MM.1S (cell line): ENCODE results near the gene PLCB1.
"Not testable (repeated sequence)": the region's sequence is repeated elsewhere in the genome, so short reads cannot be mapped to it uniquely, and the experiment has no call there.

ENCODE experiments used
- DNase-seq: peaks from one replicate; pipeline ENCODE4 v3.0.0-alpha.2; 2015
- H2AFZ ChIP-seq: fragments of 300-600 bp; sonication (generic); 2 replicates; pipeline ENCODE4 v1.6.0; 2016; ENCODE audit warnings: antibody characterized with exemption, low read length
- H3F3A ChIP-seq: fragments of 300-600 bp; sonication (generic); 2 replicates; pipeline ENCODE4 v1.6.1; 2016; ENCODE audit warnings: mild to moderate bottlenecking, antibody characterized with exemption, low read length, moderate library complexity, mixed read lengths; ENCODE audit not compliant: insufficient read depth
- H3K27ac ChIP-seq: fragments of 300-600 bp; sonication (generic); 2 replicates; pipeline ENCODE4 v1.5.1; 2016; ENCODE audit warnings: mild to moderate bottlenecking, low read length
- H3K27me3 ChIP-seq: fragments of 300-600 bp; sonication (generic); replicated peaks from 2 replicates; pipeline ENCODE4 v1.6.0; 2016; ENCODE audit warnings: low read length; ENCODE audit not compliant: insufficient read depth
- H3K36me3 ChIP-seq: fragments of 300-600 bp; sonication (generic); replicated peaks from 2 replicates; pipeline ENCODE4 v1.6.1; 2016; ENCODE audit warnings: mild to moderate bottlenecking, low read length, mixed read lengths; ENCODE audit not compliant: insufficient read depth
- H3K4me1 ChIP-seq: fragments of 300-600 bp; sonication (generic); 2 replicates; pipeline ENCODE4 v1.6.1; 2016; ENCODE audit warnings: low read length, mixed read lengths
- H3K4me2 ChIP-seq: fragments of 300-600 bp; sonication (generic); 2 replicates; pipeline ENCODE4 v1.6.0; 2016; ENCODE audit warnings: low read depth, low read length
- H3K4me3 ChIP-seq: fragments of 300-600 bp; sonication (generic); 2 replicates; pipeline ENCODE4 v1.5.1; 2016; ENCODE audit warnings: low read length, mixed read lengths
- H3K79me2 ChIP-seq: fragments of 300-600 bp; sonication (generic); 2 replicates; pipeline ENCODE4 v1.6.1; 2016; ENCODE audit warnings: mixed run types, low read length, mixed read lengths
- H3K9ac ChIP-seq: fragments of 300-600 bp; sonication (generic); 2 replicates; pipeline ENCODE4 v1.6.1; 2016; ENCODE audit warnings: low read length, mixed read lengths
- H3K9me2 ChIP-seq: fragments of 300-600 bp; sonication (generic); replicated peaks from 2 replicates; pipeline ENCODE4 v1.6.1; 2016; ENCODE audit warnings: mild to moderate bottlenecking, low read length, mixed read lengths; ENCODE audit not compliant: insufficient read depth
- H3K9me3 ChIP-seq: fragments of 300-600 bp; sonication (generic); replicated peaks from 2 replicates; pipeline ENCODE4 v1.6.1; 2016; ENCODE audit warnings: mild to moderate bottlenecking, low read length, mixed read lengths; ENCODE audit not compliant: insufficient read depth
- H4K20me1 ChIP-seq: fragments of 300-600 bp; sonication (generic); 2 replicates; pipeline ENCODE4 v1.6.1; 2016; ENCODE audit warnings: mild to moderate bottlenecking, low read length, moderate library complexity, mixed read lengths; ENCODE audit not compliant: insufficient read depth
- CTCF ChIP-seq: fragments of 300-600 bp; sonication (generic); IDR thresholded peaks from 2 replicates; pipeline ENCODE4 v1.5.1; 2016; ENCODE audit warnings: antibody characterized with exemption, low read length, mixed read lengths
- EZH2 ChIP-seq: fragments of 300-600 bp; sonication (generic); optimal IDR thresholded peaks from 2 replicates; pipeline ENCODE3; 2017; ENCODE audit warnings: low read depth, mild to moderate bottlenecking, antibody characterized with exemption, low read length, mixed read lengths
- EZH2phosphoT487 ChIP-seq: fragments of 300-600 bp; sonication (generic); IDR thresholded peaks from 2 replicates; pipeline ENCODE4 v1.6.1; 2018; ENCODE audit warnings: antibody characterized with exemption, low read length

PLCB1 gene

GRCh38 chr20:8587810-8588209 lies 455.7 kb downstream of the PLCB1 start:
- no peaks in the 10 kb centered on the region for H3K4me1 ChIP-seq
- H3K27ac ChIP-seq: no peak overlapping the region
- no peak overlapping the region for H3K4me3 ChIP-seq
- H3K4me2 ChIP-seq: no peak overlapping the region
- H4K20me1 ChIP-seq: no peaks in the 10 kb centered on the region
- H2AFZ ChIP-seq: no peak overlapping the region
- H3K9me3 ChIP-seq: no peaks in the 10 kb centered on the region
- no peak for DNase-seq
- H3K9ac ChIP-seq: no peak overlapping the region
- TF ChIP-seq EZH2phosphoT487: no peak
- TF ChIP-seq CTCF: no peak
- TF ChIP-seq EZH2: no peak
- no peaks in the 10 kb centered on the region for H3K36me3 ChIP-seq
- H3K27me3 ChIP-seq: no peaks in the 10 kb centered on the region
- no peaks in the 10 kb centered on the region for H3K9me2 ChIP-seq
- no peaks in the 10 kb centered on the region for H3K79me2 ChIP-seq
- no peaks in the 10 kb centered on the region for H3F3A ChIP-seq

GRCh38 chr20:8589956-8590355 lies 457.9 kb downstream of the PLCB1 start:
- TF ChIP-seq EZH2phosphoT487 (no peak), CTCF (no peak)
- no peak for DNase-seq
- Histone ChIP-seq H3K4me3 (no peak overlapping the region), H2AFZ (no peak overlapping the region), H3K27ac (no peak overlapping the region), H3K27me3 (no peaks in the 10 kb centered on the region), H3K36me3 (no peaks in the 10 kb centered on the region), H3K4me1 (no peaks in the 10 kb centered on the region), H3K79me2 (no peaks in the 10 kb centered on the region), H3K9me2 (no peaks in the 10 kb centered on the region), H3F3A (no peaks in the 10 kb centered on the region), H4K20me1 (no peaks in the 10 kb centered on the region), H3K9me3 (no peaks in the 10 kb centered on the region), H3K4me2 (no peak overlapping the region), H3K9ac (no peak overlapping the region)

GRCh38 chr20:8600910-8601541 lies 469.0 kb downstream of the PLCB1 start:
- not testable (repeated sequence) for H3K4me1 ChIP-seq, H3K9me3 ChIP-seq, H3K4me2 ChIP-seq, H3K4me3 ChIP-seq, H2AFZ ChIP-seq, DNase-seq, H3K27ac ChIP-seq, H3K9ac ChIP-seq, H3K36me3 ChIP-seq, H3K79me2 ChIP-seq, H3K9me2 ChIP-seq, H3F3A ChIP-seq, H4K20me1 ChIP-seq
- H3K27me3 ChIP-seq: peaks cover 18% of the 10 kb centered on the region; the same call in 1 of the 2 replicates

GRCh38 chr20:8601542-8601912 lies 469.5 kb downstream of the PLCB1 start:
- no peak overlapping the region for H3K4me2 ChIP-seq
- no peak overlapping the region for H3K4me3 ChIP-seq
- no peak for DNase-seq
- peaks cover 4% of the 10 kb centered on the region; the same call in 1 of the 2 replicates for H3K4me1 ChIP-seq
- no peak for TF ChIP-seq EZH2phosphoT487
- TF ChIP-seq CTCF: no peak
- no peak for TF ChIP-seq EZH2
- peaks cover 3% of the 10 kb centered on the region; the same call in 1 of the 2 replicates for H3F3A ChIP-seq
- no peak overlapping the region for H2AFZ ChIP-seq
- H3K27me3 ChIP-seq: peaks cover 21% of the 10 kb centered on the region; the same call in 1 of the 2 replicates
- H4K20me1 ChIP-seq: no peaks in the 10 kb centered on the region
- no peak overlapping the region for H3K27ac ChIP-seq
- H3K9ac ChIP-seq: no peak overlapping the region
- H3K36me3 ChIP-seq: no peaks in the 10 kb centered on the region
- no peaks in the 10 kb centered on the region for H3K9me3 ChIP-seq
- H3K9me2 ChIP-seq: no peaks in the 10 kb centered on the region
- H3K79me2 ChIP-seq: no peaks in the 10 kb centered on the region
